IPS-NIHi7 (cell line): Measurements from ENCODE around the gene PRG2.
A peak's percentile ranks its signal among the peaks of the same experiment; 100 is the strongest.

Source experiments
- DNase-seq: peaks from one replicate; pipeline ENCODE4 v3.0.0; 2012; ENCODE audit warnings: mixed read lengths; ENCODE audit errors: extremely low spot score

PRG2 gene

GRCh38 chr11:57396744-57397143 is 6.3 kb upstream of the PRG2 start:
- DNase-seq: no peak

GRCh38 chr11:57395905-57396623 is 5.6 kb upstream of the PRG2 start:
- no peak for DNase-seq

- DNase-seq: no peak
Measured at GRCh38 chr11:57394203-57394965, 3.9 kb upstream of the PRG2 start.

- no peak for DNase-seq
Measured at GRCh38 chr11:57392763-57393105, 2.3 kb upstream of the PRG2 start.

GRCh38 chr11:57392066-57392762 is 1.8 kb upstream of the PRG2 start:
- no peak for DNase-seq

- no peak for DNase-seq
Measured at GRCh38 chr11:57391539-57391938, 1.1 kb upstream of the PRG2 start.

GRCh38 chr11:57391111-57391510 is 661 bp upstream of the PRG2 start:
- no peak for DNase-seq

- DNase-seq: no peak
Measured at GRCh38 chr11:57387289-57388030, 3.0 kb downstream of the PRG2 start.

- no peak for DNase-seq
Measured at GRCh38 chr11:57386178-57386940, 4.1 kb downstream of the PRG2 start.

- DNase-seq: no peak
Measured at GRCh38 chr11:57380975-57381374, 9.5 kb downstream of the PRG2 start, which contains the start of gene PRG3. PRG3 (minus strand) TSS chr11:57381150; CDS start chr11:57380708, 442 bp downstream.

- DNase-seq: peak; percentile 88
Measured at GRCh38 chr11:57379732-57380131, 10.7 kb downstream of the PRG2 start.

GRCh38 chr11:57378186-57378585 is 12.3 kb downstream of the PRG2 start:
- DNase-seq: no peak

GRCh38 chr11:57377107-57377506 is 13.3 kb downstream of the PRG2 start:
- DNase-seq: no peak

GRCh38 chr11:57376095-57377090 is 14.1 kb downstream of the PRG2 start:
- DNase-seq: no peak

GRCh38 chr11:57375490-57375889 is 15.0 kb downstream of the PRG2 start:
- no peak for DNase-seq

GRCh38 chr11:57374966-57375365 is 15.5 kb downstream of the PRG2 start:
- DNase-seq: no peak

GRCh38 chr11:57373146-57373545 is 17.3 kb downstream of the PRG2 start:
- no peak for DNase-seq

GRCh38 chr11:57370941-57371340 is 19.5 kb downstream of the PRG2 start:
- DNase-seq: no peak

- DNase-seq: no peak
Measured at GRCh38 chr11:57370251-57370650, 20.2 kb downstream of the PRG2 start.

- no peak for DNase-seq
Measured at GRCh38 chr11:57368845-57369232, 21.6 kb downstream of the PRG2 start.
